ENCODE results near the gene IAH1. TPM values are rescaled to one million over a fixed set of nuclear protein-coding genes. Genes with fewer than 3 reads are reported as not detected.

Gene IAH1
- total and polyA plus RNA-seq, 2 experiments from 2014 or later, result 12.7 to 33.7 TPM

- Mint-ChIP-seq H3K9me3 (no peaks in the 10 kb centered on the region), H3K4me1 (no peaks in the 10 kb centered on the region), H3K36me3 (ENCODE audit: low read depth) (peaks cover 55% of the 10 kb centered on the region), H3K4me3 (no peak overlapping the region), H3K27me3 (ENCODE audit: insufficient read depth, low read depth, poor library complexity) (no peaks in the 10 kb centered on the region), H3K27ac (no peak overlapping the region)
- H3K9me2 ChIP-seq (ENCODE audit: insufficient read depth), result no peaks in the 10 kb centered on the region
- no peak overlapping the region for H3K4me2 ChIP-seq
- no peaks in the 10 kb centered on the region for H3F3A ChIP-seq (replicated peaks; ENCODE audit: low read depth)
- no peak overlapping the region for H3K27ac ChIP-seq (ENCODE audit: low read depth)
- H4K20me1 ChIP-seq (replicated peaks; ENCODE audit: insufficient read depth), result peaks cover 7% of the 10 kb centered on the region
- TF ChIP-seq EZH2 (IDR thresholded peaks at IDR 0.05; ENCODE audit: low read depth, unreplicated experiment) (no peak), ETS1 (IDR thresholded peaks at IDR 0.05) (no peak), NANOG (IDR thresholded peaks at IDR 0.05; ENCODE audit: borderline replicate concordance) (no peak), ZNF331 (CRISPR knock-in tag; IDR thresholded peaks at IDR 0.05; ENCODE audit: low read depth) (no peak), CTCF (conservative IDR thresholded peaks at IDR 0.05; ENCODE audit: low read depth in 2 of 2) (no peak), STAT1 (IDR thresholded peaks at IDR 0.05; ENCODE audit: unreplicated experiment) (no peak), ZNF114 (CRISPR knock-in tag; IDR thresholded peaks at IDR 0.05) (no peak), POLR2AphosphoS5 (IDR thresholded peaks at IDR 0.05; ENCODE audit: low read depth) (no peak), EZH2phosphoT487 (IDR thresholded peaks at IDR 0.05; ENCODE audit: unreplicated experiment) (no peak), JUNB (IDR thresholded peaks at IDR 0.05; ENCODE audit: unreplicated experiment) (no peak), REST (IDR thresholded peaks at IDR 0.05; ENCODE audit: unreplicated experiment) (no peak), CREB1 (CRISPR knock-in tag; IDR thresholded peaks at IDR 0.05; ENCODE audit: low read depth) (no peak)
- TF ChIP-seq, protein P1, sequence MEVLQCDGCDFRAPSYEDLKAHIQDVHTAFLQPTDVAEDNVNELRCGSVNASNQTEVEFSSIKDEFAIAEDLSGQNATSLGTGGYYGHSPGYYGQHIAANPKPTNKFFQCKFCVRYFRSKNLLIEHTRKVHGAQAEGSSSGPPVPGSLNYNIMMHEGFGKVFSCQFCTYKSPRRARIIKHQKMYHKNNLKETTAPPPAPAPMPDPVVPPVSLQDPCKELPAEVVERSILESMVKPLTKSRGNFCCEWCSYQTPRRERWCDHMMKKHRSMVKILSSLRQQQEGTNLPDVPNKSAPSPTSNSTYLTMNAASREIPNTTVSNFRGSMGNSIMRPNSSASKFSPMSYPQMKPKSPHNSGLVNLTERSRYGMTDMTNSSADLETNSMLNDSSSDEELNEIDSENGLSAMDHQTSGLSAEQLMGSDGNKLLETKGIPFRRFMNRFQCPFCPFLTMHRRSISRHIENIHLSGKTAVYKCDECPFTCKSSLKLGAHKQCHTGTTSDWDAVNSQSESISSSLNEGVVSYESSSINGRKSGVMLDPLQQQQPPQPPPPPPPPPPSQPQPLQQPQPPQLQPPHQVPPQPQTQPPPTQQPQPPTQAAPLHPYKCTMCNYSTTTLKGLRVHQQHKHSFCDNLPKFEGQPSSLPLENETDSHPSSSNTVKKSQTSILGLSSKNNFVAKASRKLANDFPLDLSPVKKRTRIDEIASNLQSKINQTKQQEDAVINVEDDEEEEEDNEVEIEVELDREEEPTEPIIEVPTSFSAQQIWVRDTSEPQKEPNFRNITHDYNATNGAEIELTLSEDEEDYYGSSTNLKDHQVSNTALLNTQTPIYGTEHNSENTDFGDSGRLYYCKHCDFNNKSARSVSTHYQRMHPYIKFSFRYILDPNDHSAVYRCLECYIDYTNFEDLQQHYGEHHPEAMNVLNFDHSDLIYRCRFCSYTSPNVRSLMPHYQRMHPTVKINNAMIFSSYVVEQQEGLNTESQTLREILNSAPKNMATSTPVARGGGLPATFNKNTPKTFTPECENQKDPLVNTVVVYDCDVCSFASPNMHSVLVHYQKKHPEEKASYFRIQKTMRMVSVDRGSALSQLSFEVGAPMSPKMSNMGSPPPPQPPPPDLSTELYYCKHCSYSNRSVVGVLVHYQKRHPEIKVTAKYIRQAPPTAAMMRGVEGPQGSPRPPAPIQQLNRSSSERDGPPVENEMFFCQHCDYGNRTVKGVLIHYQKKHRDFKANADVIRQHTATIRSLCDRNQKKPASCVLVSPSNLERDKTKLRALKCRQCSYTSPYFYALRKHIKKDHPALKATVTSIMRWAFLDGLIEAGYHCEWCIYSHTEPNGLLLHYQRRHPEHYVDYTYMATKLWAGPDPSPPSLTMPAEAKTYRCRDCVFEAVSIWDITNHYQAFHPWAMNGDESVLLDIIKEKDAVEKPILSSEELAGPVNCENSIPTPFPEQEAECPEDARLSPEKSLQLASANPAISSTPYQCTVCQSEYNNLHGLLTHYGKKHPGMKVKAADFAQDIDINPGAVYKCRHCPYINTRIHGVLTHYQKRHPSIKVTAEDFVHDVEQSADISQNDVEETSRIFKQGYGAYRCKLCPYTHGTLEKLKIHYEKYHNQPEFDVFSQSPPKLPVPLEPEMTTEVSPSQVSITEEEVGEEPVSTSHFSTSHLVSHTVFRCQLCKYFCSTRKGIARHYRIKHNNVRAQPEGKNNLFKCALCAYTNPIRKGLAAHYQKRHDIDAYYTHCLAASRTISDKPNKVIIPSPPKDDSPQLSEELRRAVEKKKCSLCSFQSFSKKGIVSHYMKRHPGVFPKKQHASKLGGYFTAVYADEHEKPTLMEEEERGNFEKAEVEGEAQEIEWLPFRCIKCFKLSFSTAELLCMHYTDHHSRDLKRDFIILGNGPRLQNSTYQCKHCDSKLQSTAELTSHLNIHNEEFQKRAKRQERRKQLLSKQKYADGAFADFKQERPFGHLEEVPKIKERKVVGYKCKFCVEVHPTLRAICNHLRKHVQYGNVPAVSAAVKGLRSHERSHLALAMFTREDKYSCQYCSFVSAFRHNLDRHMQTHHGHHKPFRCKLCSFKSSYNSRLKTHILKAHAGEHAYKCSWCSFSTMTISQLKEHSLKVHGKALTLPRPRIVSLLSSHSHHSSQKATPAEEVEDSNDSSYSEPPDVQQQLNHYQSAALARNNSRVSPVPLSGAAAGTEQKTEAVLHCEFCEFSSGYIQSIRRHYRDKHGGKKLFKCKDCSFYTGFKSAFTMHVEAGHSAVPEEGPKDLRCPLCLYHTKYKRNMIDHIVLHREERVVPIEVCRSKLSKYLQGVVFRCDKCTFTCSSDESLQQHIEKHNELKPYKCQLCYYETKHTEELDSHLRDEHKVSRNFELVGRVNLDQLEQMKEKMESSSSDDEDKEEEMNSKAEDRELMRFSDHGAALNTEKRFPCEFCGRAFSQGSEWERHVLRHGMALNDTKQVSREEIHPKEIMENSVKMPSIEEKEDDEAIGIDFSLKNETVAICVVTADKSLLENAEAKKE (CRISPR knock-in tag; IDR thresholded peaks at IDR 0.05), result no peak
- peaks cover 42% of the 10 kb centered on the region for H3K36me3 ChIP-seq (ENCODE audit: insufficient read depth)
- DNase-seq (ENCODE audit: low spot score), result no peak
- H3K4me1 ChIP-seq (ENCODE audit: insufficient read depth), result no peaks in the 10 kb centered on the region
- H2AFZ ChIP-seq, result no peak overlapping the region
- no peaks in the 10 kb centered on the region for H3K79me2 ChIP-seq (replicated peaks; ENCODE audit: insufficient read depth)
- H3K27me3 ChIP-seq (ENCODE audit: insufficient read depth), result no peaks in the 10 kb centered on the region
- no peak for ATAC-seq
- H3K4me3 ChIP-seq, result no peak overlapping the region
These were observed 23.1 kb upstream of the IAH1 start for GRCh38 chr2:9451231-9451630.
